Body of pancreas (tissue), 4 donors: ENCODE results near the gene DLG1.

ENCODE experiments used
- POLR2A ChIP-seq, 3 donors: fragments of 450-650 bp; IDR thresholded peaks; one replicate each; pipeline ENCODE4 v1.6.1; 2016; ENCODE audit warnings: antibody characterized with exemption in 3 of 3, mild to moderate bottlenecking in 2 of 3
- TF ChIP-seq, protein P1 (sequence below), 7 experiments: fragments of 450-650 bp in 4 of 7; fragments of 200-600 bp in 3 of 7; sonication (generic) in 3 of 7; IDR thresholded peaks; one replicate each; pipeline ENCODE4 v1.5.1; 2016 to 2019; ENCODE audit warnings: antibody characterized with exemption in 7 of 7

DNA sequence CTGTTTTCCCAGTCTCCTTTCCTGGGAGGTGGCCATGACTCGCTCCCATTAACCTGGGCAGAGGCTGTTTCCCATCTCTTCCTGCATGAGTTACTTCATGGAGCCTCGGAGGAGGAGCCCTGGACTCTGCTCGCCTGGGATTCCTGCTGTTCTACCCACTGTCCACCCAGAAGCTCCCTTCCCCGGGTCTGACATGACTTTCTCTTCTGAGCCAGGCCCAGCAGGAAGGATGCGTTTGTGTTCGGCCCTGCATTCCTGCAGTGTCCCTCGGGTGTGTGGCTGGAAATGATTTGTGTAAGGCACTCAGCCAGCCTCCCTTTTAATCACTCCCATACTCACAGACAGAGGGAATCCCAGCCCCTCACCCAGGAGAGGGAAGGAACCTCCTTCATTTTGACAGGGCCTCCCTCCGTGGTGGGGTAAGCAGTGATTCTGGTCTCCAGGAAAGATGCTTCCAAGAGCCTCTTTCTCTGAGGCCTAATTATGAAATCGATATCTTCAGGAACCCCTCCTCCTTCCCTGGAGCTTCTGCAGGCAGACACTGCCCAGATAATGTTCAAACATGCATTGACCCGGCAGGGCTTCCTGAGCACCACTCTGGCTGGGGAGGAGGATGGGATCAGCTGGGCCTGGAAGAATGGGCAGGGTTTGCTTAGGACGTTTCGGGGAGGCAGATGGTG, 41.6 kb upstream of the DLG1 start:
- TF ChIP-seq, protein P1, sequence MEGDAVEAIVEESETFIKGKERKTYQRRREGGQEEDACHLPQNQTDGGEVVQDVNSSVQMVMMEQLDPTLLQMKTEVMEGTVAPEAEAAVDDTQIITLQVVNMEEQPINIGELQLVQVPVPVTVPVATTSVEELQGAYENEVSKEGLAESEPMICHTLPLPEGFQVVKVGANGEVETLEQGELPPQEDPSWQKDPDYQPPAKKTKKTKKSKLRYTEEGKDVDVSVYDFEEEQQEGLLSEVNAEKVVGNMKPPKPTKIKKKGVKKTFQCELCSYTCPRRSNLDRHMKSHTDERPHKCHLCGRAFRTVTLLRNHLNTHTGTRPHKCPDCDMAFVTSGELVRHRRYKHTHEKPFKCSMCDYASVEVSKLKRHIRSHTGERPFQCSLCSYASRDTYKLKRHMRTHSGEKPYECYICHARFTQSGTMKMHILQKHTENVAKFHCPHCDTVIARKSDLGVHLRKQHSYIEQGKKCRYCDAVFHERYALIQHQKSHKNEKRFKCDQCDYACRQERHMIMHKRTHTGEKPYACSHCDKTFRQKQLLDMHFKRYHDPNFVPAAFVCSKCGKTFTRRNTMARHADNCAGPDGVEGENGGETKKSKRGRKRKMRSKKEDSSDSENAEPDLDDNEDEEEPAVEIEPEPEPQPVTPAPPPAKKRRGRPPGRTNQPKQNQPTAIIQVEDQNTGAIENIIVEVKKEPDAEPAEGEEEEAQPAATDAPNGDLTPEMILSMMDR (IDR thresholded peaks at IDR 0.05): no peak
- no peak for TF ChIP-seq POLR2A (IDR thresholded peaks at IDR 0.05)
